ENCODE data around the gene PHLDB1. TPM values are rescaled to one million over a fixed set of nuclear protein-coding genes. Genes with fewer than 3 reads are reported as not detected.

Gene PHLDB1
- total RNA-seq, 1 experiment from 2014 or later: 48.7 TPM

DNA sequence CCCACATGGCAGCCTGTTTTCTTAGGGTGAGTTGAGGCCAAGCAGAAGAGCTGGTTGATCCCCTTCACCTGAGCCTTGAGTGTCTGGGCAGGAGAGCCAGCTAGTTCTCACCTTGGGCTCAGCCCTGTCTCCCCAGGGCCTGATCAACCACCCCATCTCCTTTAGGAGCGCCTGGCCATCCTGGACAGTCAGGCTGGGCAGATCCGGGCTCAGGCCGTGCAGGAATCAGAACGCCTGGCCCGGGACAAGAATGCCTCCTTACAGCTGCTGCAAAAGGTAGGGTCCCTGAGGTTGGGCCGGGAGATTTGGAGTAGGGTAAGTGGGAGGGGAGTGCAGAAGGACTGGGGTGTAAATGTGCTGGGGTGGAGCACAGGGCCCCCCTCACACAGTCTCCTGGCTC is 31.3 kb downstream of the PHLDB1 start:
- POLR2A ChIA-PET (ENCODE audit: low non-redundant PET): no interaction called here
- H3K27ac ChIP-seq (ENCODE audit: low read depth, low read length, poor library complexity, severe bottlenecking): no peak overlapping the region
- CTCF ChIA-PET: no interaction called here
- no peak overlapping the region for H3K4me3 ChIP-seq (ENCODE audit: low read depth, low read length, poor library complexity, severe bottlenecking)
- no TSS peak for BruUV-seq (replicated peaks)
- no peak for TF ChIP-seq EZH2 (IDR thresholded peaks at IDR 0.05; ENCODE audit: borderline replicate concordance, low read depth, low read length, poor library complexity, severe bottlenecking)
- TF ChIP-seq, protein P1, sequence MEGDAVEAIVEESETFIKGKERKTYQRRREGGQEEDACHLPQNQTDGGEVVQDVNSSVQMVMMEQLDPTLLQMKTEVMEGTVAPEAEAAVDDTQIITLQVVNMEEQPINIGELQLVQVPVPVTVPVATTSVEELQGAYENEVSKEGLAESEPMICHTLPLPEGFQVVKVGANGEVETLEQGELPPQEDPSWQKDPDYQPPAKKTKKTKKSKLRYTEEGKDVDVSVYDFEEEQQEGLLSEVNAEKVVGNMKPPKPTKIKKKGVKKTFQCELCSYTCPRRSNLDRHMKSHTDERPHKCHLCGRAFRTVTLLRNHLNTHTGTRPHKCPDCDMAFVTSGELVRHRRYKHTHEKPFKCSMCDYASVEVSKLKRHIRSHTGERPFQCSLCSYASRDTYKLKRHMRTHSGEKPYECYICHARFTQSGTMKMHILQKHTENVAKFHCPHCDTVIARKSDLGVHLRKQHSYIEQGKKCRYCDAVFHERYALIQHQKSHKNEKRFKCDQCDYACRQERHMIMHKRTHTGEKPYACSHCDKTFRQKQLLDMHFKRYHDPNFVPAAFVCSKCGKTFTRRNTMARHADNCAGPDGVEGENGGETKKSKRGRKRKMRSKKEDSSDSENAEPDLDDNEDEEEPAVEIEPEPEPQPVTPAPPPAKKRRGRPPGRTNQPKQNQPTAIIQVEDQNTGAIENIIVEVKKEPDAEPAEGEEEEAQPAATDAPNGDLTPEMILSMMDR (conservative IDR thresholded peaks at IDR 0.05; ENCODE audit: low read depth, low read length): no peak
- intact Hi-C loops (cut with micrococcal nuclease; ENCODE audit: unreplicated experiment): no loop called here
- DNase-seq (ENCODE audit: low spot score): no peak
- peaks cover 2% of the 10 kb centered on the region for H3K36me3 ChIP-seq (ENCODE audit: insufficient read depth, low read length, poor library complexity, severe bottlenecking)
- H3K9me3 ChIP-seq (ENCODE audit: low read depth, low read length, poor library complexity, severe bottlenecking): no peaks in the 10 kb centered on the region
- H3K4me1 ChIP-seq (ENCODE audit: insufficient read depth, low read length, poor library complexity, severe bottlenecking): peaks cover 13% of the 10 kb centered on the region
- no peaks in the 10 kb centered on the region for H3K27me3 ChIP-seq (replicated peaks; ENCODE audit: insufficient read depth, low read depth, low read length, poor library complexity)

DNA sequence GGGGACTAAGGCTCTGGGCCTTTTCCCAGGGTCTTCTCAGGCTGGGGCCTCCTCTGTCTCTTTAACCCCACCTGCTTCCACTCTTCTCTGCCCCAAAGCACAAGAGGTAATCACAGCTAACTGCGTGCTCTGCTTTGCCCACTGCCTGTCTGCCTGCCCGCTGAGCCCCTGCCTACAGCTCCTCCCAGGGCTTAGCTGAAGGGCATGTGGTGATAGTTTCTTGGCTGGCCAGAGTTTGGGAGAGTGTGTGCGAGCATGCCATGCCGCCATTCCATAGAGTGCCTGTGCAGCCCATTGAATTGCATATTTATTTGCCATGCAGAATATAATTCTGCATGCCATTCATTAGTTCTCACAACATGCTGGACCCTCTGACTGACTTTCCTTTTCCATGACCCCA is 32.5 kb downstream of the PHLDB1 start:
- DNase-seq (ENCODE audit: low spot score): no peak
- CTCF ChIA-PET: no interaction called here
- Histone ChIP-seq H3K36me3 (ENCODE audit: insufficient read depth, low read length, poor library complexity, severe bottlenecking) (peaks cover 2% of the 10 kb centered on the region), H3K4me1 (ENCODE audit: insufficient read depth, low read length, poor library complexity, severe bottlenecking) (peaks cover 4% of the 10 kb centered on the region), H3K4me3 (ENCODE audit: low read depth, low read length, poor library complexity, severe bottlenecking) (no peak overlapping the region), H3K27me3 (replicated peaks; ENCODE audit: insufficient read depth, low read depth, low read length, poor library complexity) (no peaks in the 10 kb centered on the region), H3K9me3 (ENCODE audit: low read depth, low read length, poor library complexity, severe bottlenecking) (no peaks in the 10 kb centered on the region), H3K27ac (ENCODE audit: low read depth, low read length, poor library complexity, severe bottlenecking) (no peak overlapping the region)
- no peak for TF ChIP-seq EZH2 (IDR thresholded peaks at IDR 0.05; ENCODE audit: borderline replicate concordance, low read depth, low read length, poor library complexity, severe bottlenecking)
- TF ChIP-seq, protein P1 (conservative IDR thresholded peaks at IDR 0.05; ENCODE audit: low read depth, low read length): no peak
- POLR2A ChIA-PET (ENCODE audit: low non-redundant PET): no interaction called here
- intact Hi-C loops (cut with micrococcal nuclease; ENCODE audit: unreplicated experiment): no loop called here
- no TSS peak for BruUV-seq (replicated peaks)

- Histone ChIP-seq H3K36me3 (ENCODE audit: insufficient read depth, low read length, poor library complexity, severe bottlenecking) (peaks cover 2% of the 10 kb centered on the region), H3K27me3 (replicated peaks; ENCODE audit: insufficient read depth, low read depth, low read length, poor library complexity) (no peaks in the 10 kb centered on the region), H3K27ac (ENCODE audit: low read depth, low read length, poor library complexity, severe bottlenecking) (no peak overlapping the region), H3K9me3 (ENCODE audit: low read depth, low read length, poor library complexity, severe bottlenecking) (no peaks in the 10 kb centered on the region), H3K4me1 (ENCODE audit: insufficient read depth, low read length, poor library complexity, severe bottlenecking) (no peaks in the 10 kb centered on the region), H3K4me3 (ENCODE audit: low read depth, low read length, poor library complexity, severe bottlenecking) (no peak overlapping the region)
- POLR2A ChIA-PET (ENCODE audit: low non-redundant PET): no interaction called here
- no peak for DNase-seq (ENCODE audit: low spot score)
- CTCF ChIA-PET: no interaction called here
- TF ChIP-seq, protein P1 (conservative IDR thresholded peaks at IDR 0.05; ENCODE audit: low read depth, low read length): no peak
- no peak for TF ChIP-seq EZH2 (IDR thresholded peaks at IDR 0.05; ENCODE audit: borderline replicate concordance, low read depth, low read length, poor library complexity, severe bottlenecking)
- intact Hi-C loops (cut with micrococcal nuclease; ENCODE audit: unreplicated experiment): no loop called here
- no TSS peak for BruUV-seq (replicated peaks)
Observed at GRCh38 chr11:118640332-118641154, 33.1 kb downstream of the PHLDB1 start.

All from A673 (cell line).